Stomach (tissue), 4 donors: ENCODE data around the gene ZFYVE21.

Source experiments
- POLR2A ChIP-seq, 4 donors: fragments of 450-650 bp; IDR thresholded peaks; one replicate each; pipeline ENCODE4 v1.6.1; 2016; ENCODE audit warnings: antibody characterized with exemption in 4 of 4, control low read depth in 2 of 4, mild to moderate bottlenecking in 1 of 4, moderate library complexity in 1 of 4
- TF ChIP-seq, protein P1 (sequence below), 7 experiments: fragments of 450-650 bp in 4 of 7; fragments of 200-600 bp in 3 of 7; sonication (generic) in 3 of 7; IDR thresholded peaks; one replicate each; pipeline ENCODE4 v1.5.1; 2016 to 2019; ENCODE audit warnings: antibody characterized with exemption in 7 of 7, control low read depth in 2 of 7, mild to moderate bottlenecking in 1 of 7

DNA sequence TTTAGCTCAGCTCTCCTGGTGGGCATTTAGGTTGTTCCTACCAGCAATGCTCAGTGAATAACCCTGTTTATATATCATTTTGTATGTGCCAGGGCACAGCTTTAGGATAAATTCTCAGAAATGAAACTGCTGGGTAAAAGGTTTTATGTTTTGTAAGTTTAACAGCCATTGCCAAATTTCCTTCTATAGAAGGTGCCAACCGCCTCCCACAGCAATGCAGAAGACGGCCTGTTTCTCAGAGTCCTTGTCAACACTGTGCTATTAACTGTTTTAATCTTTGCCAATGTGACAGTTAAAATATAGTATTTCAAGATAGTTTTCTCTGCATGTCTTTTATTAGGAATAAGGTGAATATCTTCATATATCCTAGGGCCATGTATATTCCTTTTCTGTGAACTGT is 66.8 kb downstream of the ZFYVE21 start:
- TF ChIP-seq POLR2A (IDR thresholded peaks at IDR 0.05), result no peak
- TF ChIP-seq, protein P1, sequence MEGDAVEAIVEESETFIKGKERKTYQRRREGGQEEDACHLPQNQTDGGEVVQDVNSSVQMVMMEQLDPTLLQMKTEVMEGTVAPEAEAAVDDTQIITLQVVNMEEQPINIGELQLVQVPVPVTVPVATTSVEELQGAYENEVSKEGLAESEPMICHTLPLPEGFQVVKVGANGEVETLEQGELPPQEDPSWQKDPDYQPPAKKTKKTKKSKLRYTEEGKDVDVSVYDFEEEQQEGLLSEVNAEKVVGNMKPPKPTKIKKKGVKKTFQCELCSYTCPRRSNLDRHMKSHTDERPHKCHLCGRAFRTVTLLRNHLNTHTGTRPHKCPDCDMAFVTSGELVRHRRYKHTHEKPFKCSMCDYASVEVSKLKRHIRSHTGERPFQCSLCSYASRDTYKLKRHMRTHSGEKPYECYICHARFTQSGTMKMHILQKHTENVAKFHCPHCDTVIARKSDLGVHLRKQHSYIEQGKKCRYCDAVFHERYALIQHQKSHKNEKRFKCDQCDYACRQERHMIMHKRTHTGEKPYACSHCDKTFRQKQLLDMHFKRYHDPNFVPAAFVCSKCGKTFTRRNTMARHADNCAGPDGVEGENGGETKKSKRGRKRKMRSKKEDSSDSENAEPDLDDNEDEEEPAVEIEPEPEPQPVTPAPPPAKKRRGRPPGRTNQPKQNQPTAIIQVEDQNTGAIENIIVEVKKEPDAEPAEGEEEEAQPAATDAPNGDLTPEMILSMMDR (IDR thresholded peaks at IDR 0.05), result no peak
